ENCODE measurements around the gene TRIM38.
A peak's percentile ranks its signal among the peaks of the same experiment; 100 is the strongest.

Gene TRIM38

GRCh38 chr6:26028746-26029569 is 66.4 kb downstream of the TRIM38 start (continued):
- TF ChIP-seq ZNF776 (tag by site-specific recombination; IDR thresholded peaks at IDR 0.05; ENCODE audit: borderline replicate concordance), result no peak
- no peak for TF ChIP-seq ZNF48 (tag by site-specific recombination; IDR thresholded peaks at IDR 0.05)
- TF ChIP-seq SALL2 (tag by site-specific recombination; IDR thresholded peaks at IDR 0.05; ENCODE audit: borderline replicate concordance), result no peak
- TF ChIP-seq ZNF837 (tag by site-specific recombination; IDR thresholded peaks at IDR 0.05), result no peak
- no peak for TF ChIP-seq ZNF791 (tag by site-specific recombination; IDR thresholded peaks at IDR 0.05)
- TF ChIP-seq KLF10 (tag by site-specific recombination; IDR thresholded peaks at IDR 0.05), result peak; percentile 40; the same call in 1 of the 2 replicates
- TF ChIP-seq ZNF423 (tag by site-specific recombination; IDR thresholded peaks at IDR 0.05), result 0 out of 2 replicates have a peak, but pooled peaks have one; percentile 23
- TF ChIP-seq ZFHX2 (tag by site-specific recombination; conservative IDR thresholded peaks at IDR 0.05), result no peak
- no peak for TF ChIP-seq SCRT1 (tag by site-specific recombination; IDR thresholded peaks at IDR 0.05; ENCODE audit: borderline replicate concordance)
- peak; percentile 34; the same call in 1 of the 2 replicates for TF ChIP-seq ZNF18 (tag by site-specific recombination; IDR thresholded peaks at IDR 0.05)
- no peak; the same call in 1 of the 2 replicates for TF ChIP-seq ZNF654 (tag by site-specific recombination; IDR thresholded peaks at IDR 0.05; ENCODE audit: low read depth)
- TF ChIP-seq GLIS1 (tag by site-specific recombination; IDR thresholded peaks at IDR 0.05), result peak; percentile 87
- no peak for TF ChIP-seq ZNF280C (tag by site-specific recombination; IDR thresholded peaks at IDR 0.05)
- TF ChIP-seq ZNF639 (tag by site-specific recombination; IDR thresholded peaks at IDR 0.05), result no peak
- no peak for TF ChIP-seq BCL6B (tag by site-specific recombination; IDR thresholded peaks at IDR 0.05)
- no peak for TF ChIP-seq HOXC10 (CRISPR knock-in tag; IDR thresholded peaks at IDR 0.05)
- TF ChIP-seq TRIM28 (IDR thresholded peaks at IDR 0.05; ENCODE audit: borderline replicate concordance, low read length), result no peak
- no peak for TF ChIP-seq ZNF670 (tag by site-specific recombination; IDR thresholded peaks at IDR 0.05; ENCODE audit: low read depth)
- no peak for TF ChIP-seq ZNF362 (tag by site-specific recombination; IDR thresholded peaks at IDR 0.05)
- TF ChIP-seq IKZF3 (tag by site-specific recombination; IDR thresholded peaks at IDR 0.05), result peak; percentile 92
- TF ChIP-seq BCL11B (tag by site-specific recombination; IDR thresholded peaks at IDR 0.05; ENCODE audit: low read depth), result no peak
- TF ChIP-seq ZBTB20 (tag by site-specific recombination; IDR thresholded peaks at IDR 0.05), result no peak
- TF ChIP-seq ZNF223 (tag by site-specific recombination; IDR thresholded peaks at IDR 0.05), result no peak
- no peak for TF ChIP-seq ZFP41 (tag by site-specific recombination; IDR thresholded peaks at IDR 0.05; ENCODE audit: borderline replicate concordance)
- no peak for TF ChIP-seq ZEB2 (tag by site-specific recombination; IDR thresholded peaks at IDR 0.05)
- no peak for TF ChIP-seq ZNF37A (tag by site-specific recombination; IDR thresholded peaks at IDR 0.05)
- no peak for TF ChIP-seq ZNF311 (tag by site-specific recombination; IDR thresholded peaks at IDR 0.05; ENCODE audit: borderline replicate concordance)
- TF ChIP-seq REPIN1 (tag by site-specific recombination; IDR thresholded peaks at IDR 0.05; ENCODE audit: low read depth), result no peak
- TF ChIP-seq ZNF138 (tag by site-specific recombination; IDR thresholded peaks at IDR 0.05; ENCODE audit: borderline replicate concordance), result no peak
- no peak for TF ChIP-seq ZNF133 (tag by site-specific recombination; IDR thresholded peaks at IDR 0.05)
- TF ChIP-seq ZNF121 (tag by site-specific recombination; IDR thresholded peaks at IDR 0.05), result no peak
- no peak for TF ChIP-seq ZNF777 (tag by site-specific recombination; IDR thresholded peaks at IDR 0.05; ENCODE audit: borderline replicate concordance)
- peak; percentile 27; the same call in 1 of the 2 replicates for TF ChIP-seq ZNF488 (tag by site-specific recombination; IDR thresholded peaks at IDR 0.05)
